Measurements from ENCODE around the gene ADAMTS12. TPM values are rescaled to one million over a fixed set of nuclear protein-coding genes. Genes with fewer than 3 reads are reported as not detected.

Gene ADAMTS12
- total and polyA plus RNA-seq, 2 experiments from 2014 or later, result 9.1 to 17.1 TPM

DNA sequence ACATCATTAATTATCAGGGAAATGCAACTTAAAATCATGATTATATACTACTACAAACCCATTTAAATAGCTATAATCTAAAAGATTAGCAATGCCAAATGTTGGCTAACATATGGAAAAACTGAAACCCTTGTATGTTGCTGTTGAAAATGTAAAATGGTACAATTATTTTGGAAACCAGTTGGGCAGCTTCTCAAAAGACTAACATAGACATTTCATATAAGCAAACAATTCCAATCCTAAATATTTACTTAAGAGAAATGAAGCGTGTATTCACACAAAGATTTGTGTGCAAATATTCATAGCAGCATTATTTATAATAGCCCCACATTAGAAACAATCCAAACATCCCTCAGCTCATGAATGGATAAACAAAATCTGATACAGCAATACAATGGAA lies 106.2 kb downstream of the ADAMTS12 start:
- Histone ChIP-seq H3K79me2 (replicated peaks; ENCODE audit: insufficient read depth) (peaks cover 24% of the 10 kb centered on the region), H3K4me2 (no peak overlapping the region), H3F3A (replicated peaks; ENCODE audit: low read depth) (no peaks in the 10 kb centered on the region), H3K27ac (ENCODE audit: low read depth) (no peak overlapping the region), H4K20me1 (replicated peaks; ENCODE audit: insufficient read depth) (no peaks in the 10 kb centered on the region), H2AFZ (no peak overlapping the region), H3K9me2 (ENCODE audit: insufficient read depth) (peaks cover 5% of the 10 kb centered on the region), H3K27me3 (ENCODE audit: insufficient read depth) (no peaks in the 10 kb centered on the region), H3K36me3 (ENCODE audit: insufficient read depth) (no peaks in the 10 kb centered on the region), H3K4me1 (ENCODE audit: insufficient read depth) (no peaks in the 10 kb centered on the region), H3K4me3 (no peak overlapping the region)
- H3K4me3 Mint-ChIP-seq, result no peak overlapping the region
- TF ChIP-seq EZH2 (IDR thresholded peaks at IDR 0.05; ENCODE audit: low read depth, unreplicated experiment) (no peak), STAT1 (IDR thresholded peaks at IDR 0.05; ENCODE audit: unreplicated experiment) (no peak), ZNF331 (CRISPR knock-in tag; IDR thresholded peaks at IDR 0.05; ENCODE audit: low read depth) (no peak), NANOG (IDR thresholded peaks at IDR 0.05; ENCODE audit: borderline replicate concordance) (no peak), EZH2phosphoT487 (IDR thresholded peaks at IDR 0.05; ENCODE audit: unreplicated experiment) (no peak), ZNF114 (CRISPR knock-in tag; IDR thresholded peaks at IDR 0.05) (no peak), CREB1 (CRISPR knock-in tag; IDR thresholded peaks at IDR 0.05; ENCODE audit: low read depth) (no peak), POLR2AphosphoS5 (IDR thresholded peaks at IDR 0.05; ENCODE audit: low read depth) (no peak), JUNB (IDR thresholded peaks at IDR 0.05; ENCODE audit: unreplicated experiment) (no peak)
- TF ChIP-seq, protein P1, sequence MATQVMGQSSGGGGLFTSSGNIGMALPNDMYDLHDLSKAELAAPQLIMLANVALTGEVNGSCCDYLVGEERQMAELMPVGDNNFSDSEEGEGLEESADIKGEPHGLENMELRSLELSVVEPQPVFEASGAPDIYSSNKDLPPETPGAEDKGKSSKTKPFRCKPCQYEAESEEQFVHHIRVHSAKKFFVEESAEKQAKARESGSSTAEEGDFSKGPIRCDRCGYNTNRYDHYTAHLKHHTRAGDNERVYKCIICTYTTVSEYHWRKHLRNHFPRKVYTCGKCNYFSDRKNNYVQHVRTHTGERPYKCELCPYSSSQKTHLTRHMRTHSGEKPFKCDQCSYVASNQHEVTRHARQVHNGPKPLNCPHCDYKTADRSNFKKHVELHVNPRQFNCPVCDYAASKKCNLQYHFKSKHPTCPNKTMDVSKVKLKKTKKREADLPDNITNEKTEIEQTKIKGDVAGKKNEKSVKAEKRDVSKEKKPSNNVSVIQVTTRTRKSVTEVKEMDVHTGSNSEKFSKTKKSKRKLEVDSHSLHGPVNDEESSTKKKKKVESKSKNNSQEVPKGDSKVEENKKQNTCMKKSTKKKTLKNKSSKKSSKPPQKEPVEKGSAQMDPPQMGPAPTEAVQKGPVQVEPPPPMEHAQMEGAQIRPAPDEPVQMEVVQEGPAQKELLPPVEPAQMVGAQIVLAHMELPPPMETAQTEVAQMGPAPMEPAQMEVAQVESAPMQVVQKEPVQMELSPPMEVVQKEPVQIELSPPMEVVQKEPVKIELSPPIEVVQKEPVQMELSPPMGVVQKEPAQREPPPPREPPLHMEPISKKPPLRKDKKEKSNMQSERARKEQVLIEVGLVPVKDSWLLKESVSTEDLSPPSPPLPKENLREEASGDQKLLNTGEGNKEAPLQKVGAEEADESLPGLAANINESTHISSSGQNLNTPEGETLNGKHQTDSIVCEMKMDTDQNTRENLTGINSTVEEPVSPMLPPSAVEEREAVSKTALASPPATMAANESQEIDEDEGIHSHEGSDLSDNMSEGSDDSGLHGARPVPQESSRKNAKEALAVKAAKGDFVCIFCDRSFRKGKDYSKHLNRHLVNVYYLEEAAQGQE (IDR thresholded peaks at IDR 0.05; ENCODE audit: unreplicated experiment), result no peak
- TF ChIP-seq, protein P2, sequence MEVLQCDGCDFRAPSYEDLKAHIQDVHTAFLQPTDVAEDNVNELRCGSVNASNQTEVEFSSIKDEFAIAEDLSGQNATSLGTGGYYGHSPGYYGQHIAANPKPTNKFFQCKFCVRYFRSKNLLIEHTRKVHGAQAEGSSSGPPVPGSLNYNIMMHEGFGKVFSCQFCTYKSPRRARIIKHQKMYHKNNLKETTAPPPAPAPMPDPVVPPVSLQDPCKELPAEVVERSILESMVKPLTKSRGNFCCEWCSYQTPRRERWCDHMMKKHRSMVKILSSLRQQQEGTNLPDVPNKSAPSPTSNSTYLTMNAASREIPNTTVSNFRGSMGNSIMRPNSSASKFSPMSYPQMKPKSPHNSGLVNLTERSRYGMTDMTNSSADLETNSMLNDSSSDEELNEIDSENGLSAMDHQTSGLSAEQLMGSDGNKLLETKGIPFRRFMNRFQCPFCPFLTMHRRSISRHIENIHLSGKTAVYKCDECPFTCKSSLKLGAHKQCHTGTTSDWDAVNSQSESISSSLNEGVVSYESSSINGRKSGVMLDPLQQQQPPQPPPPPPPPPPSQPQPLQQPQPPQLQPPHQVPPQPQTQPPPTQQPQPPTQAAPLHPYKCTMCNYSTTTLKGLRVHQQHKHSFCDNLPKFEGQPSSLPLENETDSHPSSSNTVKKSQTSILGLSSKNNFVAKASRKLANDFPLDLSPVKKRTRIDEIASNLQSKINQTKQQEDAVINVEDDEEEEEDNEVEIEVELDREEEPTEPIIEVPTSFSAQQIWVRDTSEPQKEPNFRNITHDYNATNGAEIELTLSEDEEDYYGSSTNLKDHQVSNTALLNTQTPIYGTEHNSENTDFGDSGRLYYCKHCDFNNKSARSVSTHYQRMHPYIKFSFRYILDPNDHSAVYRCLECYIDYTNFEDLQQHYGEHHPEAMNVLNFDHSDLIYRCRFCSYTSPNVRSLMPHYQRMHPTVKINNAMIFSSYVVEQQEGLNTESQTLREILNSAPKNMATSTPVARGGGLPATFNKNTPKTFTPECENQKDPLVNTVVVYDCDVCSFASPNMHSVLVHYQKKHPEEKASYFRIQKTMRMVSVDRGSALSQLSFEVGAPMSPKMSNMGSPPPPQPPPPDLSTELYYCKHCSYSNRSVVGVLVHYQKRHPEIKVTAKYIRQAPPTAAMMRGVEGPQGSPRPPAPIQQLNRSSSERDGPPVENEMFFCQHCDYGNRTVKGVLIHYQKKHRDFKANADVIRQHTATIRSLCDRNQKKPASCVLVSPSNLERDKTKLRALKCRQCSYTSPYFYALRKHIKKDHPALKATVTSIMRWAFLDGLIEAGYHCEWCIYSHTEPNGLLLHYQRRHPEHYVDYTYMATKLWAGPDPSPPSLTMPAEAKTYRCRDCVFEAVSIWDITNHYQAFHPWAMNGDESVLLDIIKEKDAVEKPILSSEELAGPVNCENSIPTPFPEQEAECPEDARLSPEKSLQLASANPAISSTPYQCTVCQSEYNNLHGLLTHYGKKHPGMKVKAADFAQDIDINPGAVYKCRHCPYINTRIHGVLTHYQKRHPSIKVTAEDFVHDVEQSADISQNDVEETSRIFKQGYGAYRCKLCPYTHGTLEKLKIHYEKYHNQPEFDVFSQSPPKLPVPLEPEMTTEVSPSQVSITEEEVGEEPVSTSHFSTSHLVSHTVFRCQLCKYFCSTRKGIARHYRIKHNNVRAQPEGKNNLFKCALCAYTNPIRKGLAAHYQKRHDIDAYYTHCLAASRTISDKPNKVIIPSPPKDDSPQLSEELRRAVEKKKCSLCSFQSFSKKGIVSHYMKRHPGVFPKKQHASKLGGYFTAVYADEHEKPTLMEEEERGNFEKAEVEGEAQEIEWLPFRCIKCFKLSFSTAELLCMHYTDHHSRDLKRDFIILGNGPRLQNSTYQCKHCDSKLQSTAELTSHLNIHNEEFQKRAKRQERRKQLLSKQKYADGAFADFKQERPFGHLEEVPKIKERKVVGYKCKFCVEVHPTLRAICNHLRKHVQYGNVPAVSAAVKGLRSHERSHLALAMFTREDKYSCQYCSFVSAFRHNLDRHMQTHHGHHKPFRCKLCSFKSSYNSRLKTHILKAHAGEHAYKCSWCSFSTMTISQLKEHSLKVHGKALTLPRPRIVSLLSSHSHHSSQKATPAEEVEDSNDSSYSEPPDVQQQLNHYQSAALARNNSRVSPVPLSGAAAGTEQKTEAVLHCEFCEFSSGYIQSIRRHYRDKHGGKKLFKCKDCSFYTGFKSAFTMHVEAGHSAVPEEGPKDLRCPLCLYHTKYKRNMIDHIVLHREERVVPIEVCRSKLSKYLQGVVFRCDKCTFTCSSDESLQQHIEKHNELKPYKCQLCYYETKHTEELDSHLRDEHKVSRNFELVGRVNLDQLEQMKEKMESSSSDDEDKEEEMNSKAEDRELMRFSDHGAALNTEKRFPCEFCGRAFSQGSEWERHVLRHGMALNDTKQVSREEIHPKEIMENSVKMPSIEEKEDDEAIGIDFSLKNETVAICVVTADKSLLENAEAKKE (CRISPR knock-in tag; IDR thresholded peaks at IDR 0.05), result no peak
- TF ChIP-seq, protein P3, sequence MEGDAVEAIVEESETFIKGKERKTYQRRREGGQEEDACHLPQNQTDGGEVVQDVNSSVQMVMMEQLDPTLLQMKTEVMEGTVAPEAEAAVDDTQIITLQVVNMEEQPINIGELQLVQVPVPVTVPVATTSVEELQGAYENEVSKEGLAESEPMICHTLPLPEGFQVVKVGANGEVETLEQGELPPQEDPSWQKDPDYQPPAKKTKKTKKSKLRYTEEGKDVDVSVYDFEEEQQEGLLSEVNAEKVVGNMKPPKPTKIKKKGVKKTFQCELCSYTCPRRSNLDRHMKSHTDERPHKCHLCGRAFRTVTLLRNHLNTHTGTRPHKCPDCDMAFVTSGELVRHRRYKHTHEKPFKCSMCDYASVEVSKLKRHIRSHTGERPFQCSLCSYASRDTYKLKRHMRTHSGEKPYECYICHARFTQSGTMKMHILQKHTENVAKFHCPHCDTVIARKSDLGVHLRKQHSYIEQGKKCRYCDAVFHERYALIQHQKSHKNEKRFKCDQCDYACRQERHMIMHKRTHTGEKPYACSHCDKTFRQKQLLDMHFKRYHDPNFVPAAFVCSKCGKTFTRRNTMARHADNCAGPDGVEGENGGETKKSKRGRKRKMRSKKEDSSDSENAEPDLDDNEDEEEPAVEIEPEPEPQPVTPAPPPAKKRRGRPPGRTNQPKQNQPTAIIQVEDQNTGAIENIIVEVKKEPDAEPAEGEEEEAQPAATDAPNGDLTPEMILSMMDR (conservative IDR thresholded peaks at IDR 0.05; ENCODE audit: low read depth in 2 of 2), result no peak
- TF ChIP-seq, protein P4, sequence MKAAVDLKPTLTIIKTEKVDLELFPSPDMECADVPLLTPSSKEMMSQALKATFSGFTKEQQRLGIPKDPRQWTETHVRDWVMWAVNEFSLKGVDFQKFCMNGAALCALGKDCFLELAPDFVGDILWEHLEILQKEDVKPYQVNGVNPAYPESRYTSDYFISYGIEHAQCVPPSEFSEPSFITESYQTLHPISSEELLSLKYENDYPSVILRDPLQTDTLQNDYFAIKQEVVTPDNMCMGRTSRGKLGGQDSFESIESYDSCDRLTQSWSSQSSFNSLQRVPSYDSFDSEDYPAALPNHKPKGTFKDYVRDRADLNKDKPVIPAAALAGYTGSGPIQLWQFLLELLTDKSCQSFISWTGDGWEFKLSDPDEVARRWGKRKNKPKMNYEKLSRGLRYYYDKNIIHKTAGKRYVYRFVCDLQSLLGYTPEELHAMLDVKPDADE (IDR thresholded peaks at IDR 0.05), result no peak
- peaks cover 13% of the 10 kb centered on the region for H3K9me3 Mint-ChIP-seq
- peaks cover 11% of the 10 kb centered on the region; the same call in 2 of the 3 replicates for H3K36me3 Mint-ChIP-seq (ENCODE audit: low read depth)
- H3K4me1 Mint-ChIP-seq, result peaks cover 4% of the 10 kb centered on the region; the same call in 1 of the 3 replicates
- ATAC-seq (no peak), DNase-seq (ENCODE audit: low spot score) (no peak)
- H3K27ac Mint-ChIP-seq, result no peak overlapping the region
- H3K27me3 Mint-ChIP-seq (ENCODE audit: insufficient read depth, low read depth, poor library complexity), result no peaks in the 10 kb centered on the region

All from GM23338 (cell line).